ENCODE data around the gene CENPT.

- TF ChIP-seq CTCF (IDR thresholded peaks at IDR 0.05; ENCODE audit: extremely low read depth in 1 of 2, insufficient read depth in 1 of 2, low read depth in 1 of 2, low read length in 2 of 2) (no peak), EZH2 (IDR thresholded peaks at IDR 0.05; ENCODE audit: borderline replicate concordance, low read depth, low read length, severe bottlenecking) (no peak), POLR2AphosphoS5 (IDR thresholded peaks at IDR 0.05; ENCODE audit: insufficient read depth, low read depth, low read length) (no peak), POLR2A (IDR thresholded peaks at IDR 0.05; ENCODE audit: low read depth, low read length) (no peak)
These were observed 38.1 kb upstream of the CENPT start for GRCh38 chr16:67885545-67885944.
